Lower leg skin (tissue), 3 donors: ENCODE data around the gene CORO2A.

Source experiments
- CTCF ChIP-seq, 3 donors: fragments of 450-650 bp; IDR thresholded peaks; one replicate each; pipeline ENCODE4 v1.5.1; 2016; ENCODE audit warnings: antibody characterized with exemption in 3 of 3, mild to moderate bottlenecking in 3 of 3, moderate library complexity in 2 of 3
- POLR2A ChIP-seq, 2 donors: fragments of 450-650 bp; IDR thresholded peaks; one replicate each; pipeline ENCODE4 v1.6.1; 2016 to 2017; ENCODE audit warnings: antibody characterized with exemption in 2 of 2, mild to moderate bottlenecking in 1 of 2, moderate library complexity in 1 of 2

GRCh38 chr9:98208635-98209034, 16.2 kb upstream of the CORO2A start:
- TF ChIP-seq CTCF (IDR thresholded peaks at IDR 0.05), result no peak
- TF ChIP-seq POLR2A (IDR thresholded peaks at IDR 0.05), result no peak
